Subcutaneous abdominal adipose tissue (tissue), 5 donors: Measurements from ENCODE around the gene SELENOM.

Experiments used
- H3K27ac ChIP-seq: one replicate; pipeline ENCODE4 v1.7.0; 2013; ENCODE audit warnings: low read depth, mild to moderate bottlenecking, inconsistent platforms, low read length, moderate library complexity
- H3K27me3 ChIP-seq, 5 donors: one replicate each; pipeline ENCODE4 v1.7.0; 2013; ENCODE audit warnings: low read length in 5 of 5, inconsistent platforms in 1 of 5; ENCODE audit not compliant: control insufficient read depth in 5 of 5, insufficient read depth in 4 of 5
- H3K36me3 ChIP-seq, 5 donors: one replicate each; pipeline ENCODE4 v1.7.0; 2013; ENCODE audit warnings: low read length in 5 of 5; ENCODE audit not compliant: control insufficient read depth in 5 of 5, insufficient read depth in 5 of 5
- H3K4me1 ChIP-seq, 5 donors: one replicate each; pipeline ENCODE4 v1.7.0; 2013; ENCODE audit warnings: low read length in 5 of 5, mild to moderate bottlenecking in 3 of 5, moderate library complexity in 1 of 5; ENCODE audit not compliant: control insufficient read depth in 5 of 5, insufficient read depth in 5 of 5
- H3K4me3 ChIP-seq, 5 donors: one replicate each; pipeline ENCODE4 v1.7.0; 2013; ENCODE audit warnings: low read length in 5 of 5, low read depth in 1 of 5
- H3K9ac ChIP-seq, 5 donors: one replicate each; pipeline ENCODE4 v1.7.0; 2013; ENCODE audit warnings: low read length in 5 of 5, mild to moderate bottlenecking in 4 of 5, moderate library complexity in 3 of 5
- H3K9me3 ChIP-seq, 5 donors: one replicate each; pipeline ENCODE4 v1.7.0; 2013; ENCODE audit warnings: low read length in 5 of 5; ENCODE audit not compliant: control insufficient read depth in 5 of 5
- donor health status: healthy.
- donor health status: healthy.
- donor health status: healthy.
- donor health status: healthy.
- donor health status: healthy.

Gene SELENOM

DNA sequence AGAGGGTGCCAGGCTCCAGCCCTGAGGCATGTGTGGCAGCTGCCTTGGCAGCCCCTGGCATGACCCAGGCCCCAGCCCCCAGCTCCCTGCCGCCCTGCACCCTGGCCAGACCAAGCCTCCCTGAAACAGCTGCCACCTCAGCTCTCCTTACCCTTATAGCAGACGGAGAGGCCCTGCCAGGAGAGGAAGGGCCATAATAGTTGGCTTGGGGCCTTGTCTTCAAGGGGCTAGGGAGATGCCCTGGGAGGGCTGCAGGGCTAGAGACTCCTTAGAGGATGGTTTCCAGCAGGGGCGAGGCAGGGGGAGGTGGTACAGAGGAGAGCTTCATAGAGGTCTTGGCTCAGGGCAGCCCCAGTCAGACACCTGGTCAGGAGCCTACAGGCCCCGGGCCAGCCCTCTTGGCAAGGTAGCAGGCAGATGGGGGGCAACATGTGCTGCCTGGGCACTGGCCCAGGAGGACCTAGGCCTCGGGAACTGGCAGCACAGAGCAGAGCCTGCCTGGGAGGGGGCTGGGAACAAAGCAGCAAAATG lies 13.3 kb downstream of the SELENOM start:
- Histone ChIP-seq H3K9ac (no peak overlapping the region), H3K27ac (no peak overlapping the region), H3K36me3 (peaks cover 0 to 95% (median 92%) of the 10 kb centered on the region in 5 donors), H3K4me3 (no peak overlapping the region), H3K27me3 (no peaks in the 10 kb centered on the region), H3K9me3 (no peaks in the 10 kb centered on the region), H3K4me1 (peaks cover 0 to 4% (median 1%) of the 10 kb centered on the region in 5 donors)

DNA sequence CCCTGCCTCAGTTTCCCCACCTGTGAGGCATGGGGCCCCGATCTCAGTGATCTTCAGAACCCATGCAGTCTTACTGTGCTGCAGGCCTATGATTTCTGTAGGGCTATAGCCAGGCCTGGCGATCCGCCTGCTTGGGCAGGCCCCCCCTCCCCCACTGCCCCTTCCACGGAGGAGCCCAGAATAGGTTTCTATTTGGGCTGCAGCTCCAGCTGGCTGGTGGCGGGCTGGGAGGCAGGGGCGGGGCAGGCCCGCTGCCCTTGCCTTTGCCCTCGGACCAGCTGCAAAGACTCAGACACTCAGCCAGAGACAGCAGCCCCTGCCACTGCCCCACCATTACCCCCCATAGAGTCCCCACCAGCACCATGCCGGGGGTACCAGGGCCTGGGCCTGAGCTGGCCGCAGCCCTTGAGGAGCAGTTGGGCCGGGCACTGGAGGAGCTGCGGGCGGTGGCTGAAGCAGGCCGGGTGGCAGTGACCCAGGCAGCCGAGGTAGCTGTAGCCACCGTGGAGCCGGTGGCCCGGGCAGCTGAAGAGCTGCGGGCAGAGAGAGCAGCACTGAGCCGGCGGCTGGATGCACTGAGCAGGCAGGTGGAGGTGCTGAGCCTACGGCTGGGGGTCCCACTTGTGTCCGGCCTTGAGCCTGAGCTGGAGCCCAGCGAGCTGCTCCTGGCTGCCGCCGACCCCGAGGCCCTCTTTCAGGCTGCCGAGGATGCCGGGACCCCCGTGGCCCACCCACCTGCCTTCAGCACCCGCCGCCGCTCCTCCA lies 14.1 kb downstream of the SELENOM start:
- Histone ChIP-seq H3K27me3 (no peaks in the 10 kb centered on the region), H3K4me1 (peaks cover 0 to 12% (median 8%) of the 10 kb centered on the region in 5 donors), H3K4me3 (no peak overlapping the region), H3K9me3 (no peaks in the 10 kb centered on the region), H3K9ac (no peak overlapping the region), H3K36me3 (peaks cover 0 to 96% (median 94%) of the 10 kb centered on the region in 5 donors), H3K27ac (no peak overlapping the region)

GRCh38 chr22:31092161-31092560 lies 15.2 kb downstream of the SELENOM start:
- Histone ChIP-seq H3K4me1 (peaks cover 0 to 19% (median 8%) of the 10 kb centered on the region in 5 donors), H3K4me3 (no peak overlapping the region), H3K27ac (no peak overlapping the region), H3K9me3 (no peaks in the 10 kb centered on the region), H3K27me3 (no peaks in the 10 kb centered on the region), H3K36me3 (peaks cover 0 to 99% (median 96%) of the 10 kb centered on the region in 5 donors), H3K9ac (no peak overlapping the region)

DNA sequence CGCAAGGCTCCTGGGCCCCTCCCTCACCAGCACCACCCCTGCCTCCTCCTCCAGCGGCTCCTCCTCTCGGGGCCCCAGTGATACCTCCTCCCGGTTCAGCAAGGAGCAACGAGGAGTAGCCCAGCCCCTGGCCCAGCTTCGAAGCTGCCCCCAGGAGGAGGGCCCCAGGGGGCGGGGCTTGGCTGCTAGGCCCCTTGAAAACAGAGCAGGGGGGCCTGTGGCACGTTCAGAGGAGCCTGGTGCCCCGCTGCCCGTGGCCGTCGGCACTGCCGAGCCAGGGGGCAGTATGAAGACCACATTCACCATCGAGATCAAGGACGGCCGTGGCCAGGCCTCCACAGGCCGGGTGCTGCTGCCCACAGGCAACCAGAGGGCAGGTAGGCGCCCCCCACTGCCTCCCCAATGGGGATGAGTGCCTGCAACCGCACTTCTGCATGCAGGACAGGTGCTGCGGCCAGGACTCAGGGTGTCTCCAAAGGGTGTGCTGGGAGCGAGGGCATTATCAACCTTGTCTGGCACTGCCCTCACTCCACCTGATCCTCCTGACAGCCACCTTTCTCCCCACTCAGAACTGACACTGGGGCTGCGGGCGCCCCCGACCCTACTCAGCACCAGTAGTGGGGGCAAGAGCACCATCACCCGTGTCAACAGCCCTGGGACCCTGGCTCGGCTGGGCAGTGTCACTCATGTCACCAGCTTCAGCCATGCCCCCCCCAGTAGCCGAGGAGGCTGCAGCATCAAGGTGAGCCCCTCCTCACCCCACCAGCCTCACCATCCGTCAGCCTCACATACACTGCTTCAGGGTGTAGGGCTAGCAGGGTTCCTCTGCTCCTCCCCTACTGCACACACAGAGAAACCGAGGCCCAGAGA lies 16.0 kb downstream of the SELENOM start:
- Histone ChIP-seq H3K36me3 (peaks cover 0 to 96% (median 91%) of the 10 kb centered on the region in 5 donors), H3K4me1 (peaks cover 0 to 27% (median 10%) of the 10 kb centered on the region in 5 donors), H3K27ac (no peak overlapping the region), H3K9me3 (no peaks in the 10 kb centered on the region), H3K27me3 (no peaks in the 10 kb centered on the region), H3K9ac (no peak overlapping the region), H3K4me3 (no peak overlapping the region)

DNA sequence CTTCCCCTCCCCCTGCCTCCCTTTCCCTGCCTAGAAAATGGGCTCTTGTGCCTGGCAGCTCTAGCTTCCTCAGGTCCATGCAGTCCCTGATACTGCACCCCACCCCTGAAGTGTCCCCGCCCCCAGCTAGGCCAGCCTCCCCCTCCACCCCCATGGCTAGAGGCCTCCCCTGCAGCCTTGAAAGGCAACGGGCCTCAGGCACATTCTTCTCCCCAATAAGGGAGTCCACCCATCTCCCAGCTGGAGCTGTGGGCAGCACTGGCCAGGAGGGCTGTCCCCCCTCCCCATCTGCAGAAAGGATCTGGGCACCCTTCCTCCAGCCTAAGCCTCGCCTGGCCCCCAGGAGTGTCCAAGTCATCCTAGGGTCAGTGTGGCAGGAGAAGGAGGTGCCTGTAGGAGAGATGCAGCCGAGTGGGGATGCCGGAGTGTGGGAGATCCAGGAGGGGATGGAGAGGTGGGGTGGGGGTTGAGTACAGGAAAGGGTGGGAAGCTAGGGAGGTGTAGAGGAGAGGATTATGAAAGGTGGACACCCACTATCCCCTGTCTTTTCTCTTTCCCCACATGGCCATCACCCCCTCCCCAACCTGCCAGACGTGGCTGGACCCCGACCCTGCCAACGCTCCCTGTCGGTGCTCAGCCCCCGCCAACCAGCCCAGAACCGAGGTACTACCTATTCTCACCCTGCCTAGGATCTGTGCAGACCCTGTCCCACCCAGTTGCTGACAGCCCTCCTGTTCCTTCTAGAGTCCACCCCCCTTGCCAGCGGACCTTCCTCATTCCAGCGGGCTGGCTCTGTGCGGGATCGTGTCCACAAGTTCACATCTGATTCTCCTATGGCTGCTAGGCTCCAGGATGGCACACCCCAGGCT lies 16.9 kb downstream of the SELENOM start:
- Histone ChIP-seq H3K36me3 (peaks cover 0 to 88% (median 82%) of the 10 kb centered on the region in 5 donors), H3K27ac (no peak overlapping the region), H3K27me3 (no peaks in the 10 kb centered on the region), H3K9me3 (no peaks in the 10 kb centered on the region), H3K9ac (no peak overlapping the region), H3K4me3 (no peak overlapping the region), H3K4me1 (peaks cover 3 to 36% (median 19%) of the 10 kb centered on the region in 5 donors)

DNA sequence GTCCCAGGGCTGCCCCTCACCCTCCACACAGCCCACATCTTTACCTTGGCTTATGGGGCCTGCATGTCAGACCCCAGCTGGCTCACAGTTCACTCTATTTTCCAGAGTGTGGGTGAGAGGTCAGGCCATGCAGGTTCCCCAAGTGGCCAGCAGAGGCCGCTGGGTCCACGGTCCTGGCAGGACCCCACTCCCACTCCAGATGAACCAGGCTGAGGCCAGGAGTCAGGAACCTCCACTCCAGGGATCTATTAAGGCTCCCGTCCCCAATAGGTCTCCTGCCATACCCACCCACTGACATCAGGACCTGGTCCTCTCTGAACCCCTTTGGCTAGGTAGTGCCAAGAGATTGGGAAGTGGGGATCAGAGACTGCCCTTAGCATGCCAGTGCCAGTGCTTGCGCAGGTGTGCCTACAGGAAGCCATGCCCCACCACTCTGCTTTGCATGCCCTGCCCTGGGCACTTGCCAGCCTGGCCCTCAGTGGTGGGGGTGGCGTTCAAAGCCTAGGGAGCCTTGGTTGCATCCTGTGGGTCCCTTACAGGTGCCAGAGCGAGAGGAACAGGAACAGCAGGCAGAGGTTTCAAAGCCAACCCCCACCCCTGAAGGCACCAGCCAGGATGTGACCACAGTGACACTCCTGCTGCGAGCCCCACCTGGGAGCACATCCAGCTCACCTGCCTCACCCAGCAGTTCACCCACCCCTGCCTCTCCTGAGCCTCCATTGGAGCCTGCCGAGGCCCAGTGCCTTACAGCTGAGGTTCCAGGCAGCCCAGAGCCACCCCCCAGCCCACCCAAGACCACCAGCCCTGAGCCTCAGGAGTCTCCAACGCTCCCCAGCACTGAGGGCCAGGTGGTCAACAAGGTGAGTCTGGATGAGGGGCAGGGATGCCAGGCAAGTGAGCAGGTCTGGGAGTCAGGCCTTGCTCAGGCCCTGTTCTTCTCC lies 17.9 kb downstream of the SELENOM start:
- Histone ChIP-seq H3K9me3 (no peaks in the 10 kb centered on the region), H3K36me3 (peaks cover 0 to 79% (median 72%) of the 10 kb centered on the region in 5 donors), H3K4me3 (no peak overlapping the region), H3K27me3 (no peaks in the 10 kb centered on the region), H3K27ac (no peak overlapping the region), H3K4me1 (peaks cover 3 to 44% (median 26%) of the 10 kb centered on the region in 5 donors), H3K9ac (peak overlapping the region in 1 of 5 donors; percentile 27)

DNA sequence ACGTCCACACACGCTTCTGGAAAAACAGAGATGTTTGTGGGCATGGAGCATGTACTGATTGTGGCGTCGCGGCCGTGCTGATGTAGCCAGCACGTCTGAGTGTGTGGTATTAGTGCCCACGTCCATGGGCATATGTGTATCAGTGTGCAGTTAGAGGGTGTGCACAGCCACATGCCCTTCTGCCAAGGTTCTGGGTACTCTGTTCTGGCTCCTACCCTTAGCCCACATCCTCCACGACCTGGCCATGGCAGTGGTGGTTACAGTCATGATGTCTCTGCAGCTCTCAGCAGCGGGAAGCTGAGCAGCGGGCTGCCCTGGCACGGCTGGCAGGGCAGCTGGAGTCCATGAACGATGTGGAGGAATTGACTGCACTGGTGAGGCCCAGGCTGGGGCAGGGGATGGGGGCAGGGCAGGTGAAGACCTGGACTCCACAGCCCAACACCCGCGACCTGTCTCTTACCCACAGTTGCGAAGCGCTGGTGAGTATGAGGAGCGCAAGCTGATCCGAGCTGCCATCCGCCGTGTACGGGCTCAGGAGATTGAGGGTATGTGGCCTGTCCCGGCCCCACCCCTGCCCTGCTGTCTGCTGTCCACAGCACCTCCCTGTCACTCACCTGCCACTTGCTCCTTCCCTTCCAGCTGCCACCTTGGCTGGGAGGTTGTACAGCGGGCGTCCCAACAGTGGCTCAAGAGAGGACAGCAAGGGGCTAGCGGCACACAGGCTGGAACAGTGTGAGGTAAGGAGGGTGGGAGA lies 19.0 kb downstream of the SELENOM start:
- Histone ChIP-seq H3K4me1 (peaks cover 10 to 55% (median 37%) of the 10 kb centered on the region in 5 donors), H3K9me3 (no peaks in the 10 kb centered on the region), H3K9ac (peak overlapping the region in 1 of 5 donors; percentile 27), H3K27me3 (no peaks in the 10 kb centered on the region), H3K36me3 (peaks cover 0 to 69% (median 68%) of the 10 kb centered on the region in 5 donors), H3K27ac (no peak overlapping the region), H3K4me3 (no peak overlapping the region)

DNA sequence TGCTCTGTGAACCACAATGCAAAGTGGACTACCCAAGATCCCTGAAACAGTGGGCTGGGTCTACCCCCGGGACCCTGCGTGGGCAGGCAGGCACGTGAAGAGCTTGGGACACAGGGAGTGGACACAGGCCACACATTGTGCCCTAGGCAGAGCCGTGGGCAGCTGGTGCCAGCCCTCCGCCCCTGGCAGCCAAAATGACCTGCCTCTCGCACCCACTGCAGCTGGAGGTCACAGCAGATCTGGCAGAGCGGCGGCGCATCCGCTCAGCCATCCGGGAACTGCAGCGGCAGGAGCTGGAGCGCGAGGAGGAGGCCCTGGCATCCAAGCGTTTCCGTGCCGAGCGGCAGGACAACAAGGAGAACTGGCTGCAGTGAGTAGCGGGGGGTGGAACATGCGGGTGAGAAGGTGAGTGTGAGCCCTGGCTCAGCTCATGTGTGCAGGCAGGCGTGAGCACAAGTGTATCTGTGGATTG lies 19.6 kb downstream of the SELENOM start:
- H3K4me3 ChIP-seq, result no peak overlapping the region
- H3K9me3 ChIP-seq, result no peaks in the 10 kb centered on the region
- H3K36me3 ChIP-seq, result peaks cover 0 to 65% (median 62%) of the 10 kb centered on the region in 5 donors
- no peak overlapping the region for H3K9ac ChIP-seq
- no peaks in the 10 kb centered on the region for H3K27me3 ChIP-seq
- H3K4me1 ChIP-seq, result peaks cover 14 to 61% (median 43%) of the 10 kb centered on the region in 5 donors
- H3K27ac ChIP-seq, result no peak overlapping the region
